Fibroblast of pulmonary artery (primary cell): Measurements from ENCODE around the gene SPDYC.

Experiments used
- DNase-seq: peaks from one replicate; pipeline ENCODE4 v3.0.0-alpha.2; 2010; ENCODE audit warnings: low read depth
- H3K4me3 ChIP-seq: replicated peaks from 2 replicates; pipeline ENCODE4 v1.5.1; 2011; ENCODE audit warnings: low read depth, mild to moderate bottlenecking, control low read depth, low read length, moderate library complexity
- CTCF ChIP-seq: IDR thresholded peaks from 2 replicates; pipeline ENCODE4 v1.5.1; 2011; ENCODE audit warnings: mild to moderate bottlenecking, control low read depth, low read length, inconsistent platforms; ENCODE audit errors: missing control alignments

SPDYC gene

GRCh38 chr11:65170058-65170534, at the start of gene SPDYC:
SPDYC (plus strand) TSS chr11:65170233; CDS start chr11:65171358, 1,125 bp downstream.
- TF ChIP-seq CTCF: no peak
- DNase-seq: no peak
- H3K4me3 ChIP-seq: no peak within 1 kb of the TSS

GRCh38 chr11:65120831-65121230, 49.2 kb upstream of the SPDYC start:
- H3K4me3 ChIP-seq: peak overlapping the region; percentile 84
- no peak for TF ChIP-seq CTCF
- DNase-seq: no peak

GRCh38 chr11:65121447-65121864, 48.6 kb upstream of the SPDYC start:
- no peak for TF ChIP-seq CTCF
- DNase-seq: no peak

GRCh38 chr11:65121865-65122696, 48.0 kb upstream of the SPDYC start, which contains the start of the genes FAU and MRPL49:
FAU (minus strand) TSS chr11:65122134; CDS start chr11:65121813, 321 bp downstream.
MRPL49 (plus strand) TSS chr11:65122321; CDS start chr11:65122347, 26 bp downstream.
- peak; percentile 98 for DNase-seq
- H3K4me3 ChIP-seq: peak within 1 kb of the TSS; percentile 84
- TF ChIP-seq CTCF: no peak

More at GRCh38 chr11:65121447-65121864, 48.6 kb upstream of the SPDYC start:
- peak overlapping the region; percentile 84 for H3K4me3 ChIP-seq

- no peak overlapping the region for H3K4me3 ChIP-seq
- DNase-seq: no peak
- no peak for TF ChIP-seq CTCF
Observed at GRCh38 chr11:65124480-65125196, 45.4 kb upstream of the SPDYC start.

- H3K4me3 ChIP-seq: no peak overlapping the region
- no peak for DNase-seq
- no peak for TF ChIP-seq CTCF
Observed at GRCh38 chr11:65125197-65126056, 44.6 kb upstream of the SPDYC start.
